A549 (cell line): ENCODE results near the gene SLC35A2. TPM values are rescaled to one million over a fixed set of nuclear protein-coding genes. Genes with fewer than 3 reads are reported as not detected.

ENCODE experiments used
- ATAC-seq, 2 experiments: fragments of 200-7000 bp in 1 of 2; fragments of >200 bp in 1 of 2; cut with Nextera tagmentation in 1 of 2; cut with Tn5 transposase in 1 of 2; 3 replicates each; pipeline versions ENCODE4 v1.8.0 to v1.9.1; 2018 to 2020; ENCODE audit warnings: mild to moderate bottlenecking in 1 of 2, moderate library complexity in 1 of 2
- CTCF ChIA-PET: fragments of 300-600 bp; sonication (Branson Sonifier 250); formaldehyde crosslinking; extraction: SDS; loops from one replicate; lab custom pipeline; 2021; ENCODE audit warnings: antibody characterized with exemption, inconsistent platforms; lab: Yijun Ruan, JAX
- POLR2A ChIA-PET: fragments of 350-600 bp; formaldehyde crosslinking; extraction: SDS; loops from one replicate; lab custom pipeline; 2021; ENCODE audit warnings: antibody characterized with exemption, inconsistent platforms; lab: Yijun Ruan, JAX
- DNase-seq, 2 experiments: peaks; one replicate each; pipeline versions ENCODE4 v3.0.0 to v3.0.0-alpha.2; 2011 to 2016; ENCODE audit warnings: low read depth in 1 of 2, low spot score in 1 of 2
- FAIRE-seq: peaks from 2 replicates; lab custom pipeline; 2011; peaks lifted over from hg19 to GRCh38; lab: Jason Lieb, UNC
- H3K27ac ChIP-seq, 2 experiments: fragments of >200 bp; sonication (Bioruptor Twin); formaldehyde crosslinking; 3 replicates each; pipeline ENCODE4 v1.5.1; 2016 to 2017
- H3K4me1 ChIP-seq: fragments of >200 bp; sonication (Bioruptor Twin); formaldehyde crosslinking; 3 replicates; pipeline ENCODE4 v1.6.1; 2016
- H3K4me2 ChIP-seq: fragments of >200 bp; sonication (Bioruptor Twin); formaldehyde crosslinking; 3 replicates; pipeline ENCODE4 v1.6.1; 2016
- H3K4me3 ChIP-seq: fragments of >200 bp; sonication (Bioruptor Twin); formaldehyde crosslinking; 3 replicates; pipeline ENCODE4 v1.5.1; 2016
- H3K9me3 ChIP-seq: fragments of >200 bp; sonication (Bioruptor Twin); formaldehyde crosslinking; 3 replicates; pipeline ENCODE4 v1.6.1; 2016
- BHLHE40 ChIP-seq: IDR thresholded peaks from 2 replicates; pipeline ENCODE4 v1.6.1; 2012; ENCODE audit warnings: low read depth, low read length, inconsistent platforms
- CBX8 ChIP-seq: fragments of 200-600 bp; sonication (generic); IDR thresholded peaks from 2 replicates; pipeline ENCODE4 v1.6.1; 2016
- CHD2 ChIP-seq: fragments of 150-350 bp; IDR thresholded peaks from 2 replicates; pipeline ENCODE4 v1.6.1; 2014; ENCODE audit warnings: low read length; ENCODE audit not compliant: partially characterized antibody
- EHF ChIP-seq: fragments of 250-450 bp; sonication (Bioruptor Pico); IDR thresholded peaks from 2 replicates; pipeline ENCODE4 v1.5.0; 2020; ENCODE audit warnings: mild to moderate bottlenecking
- EHMT2 ChIP-seq: fragments of 200-600 bp; sonication (generic); IDR thresholded peaks from 2 replicates; pipeline ENCODE4 v1.6.1; 2016; ENCODE audit warnings: antibody characterized with exemption, low read depth, mild to moderate bottlenecking, moderate library complexity
- EP300 ChIP-seq, 2 experiments: fragments of >200 bp; sonication (Bioruptor Twin); formaldehyde crosslinking; IDR thresholded peaks; 2 replicates in 1 of 2; 3 replicates in 1 of 2; pipeline ENCODE4 v1.6.1; 2016 to 2017
- ESRRA ChIP-seq: fragments of 150-350 bp; IDR thresholded peaks from 2 replicates; pipeline ENCODE4 v1.6.1; 2014; ENCODE audit warnings: mild to moderate bottlenecking, low read length, borderline replicate concordance
- FOSB ChIP-seq: fragments of 250-450 bp; sonication (Bioruptor Pico); IDR thresholded peaks from 2 replicates; pipeline ENCODE4 v1.5.0; 2020; ENCODE audit warnings: mild to moderate bottlenecking, moderate library complexity
- GATA3 ChIP-seq: IDR thresholded peaks from 2 replicates; pipeline ENCODE4 v1.6.1; 2012; ENCODE audit warnings: borderline replicate concordance
- HOXA7 ChIP-seq: fragments of 250-450 bp; sonication (Bioruptor Pico); IDR thresholded peaks from 2 replicates; pipeline ENCODE4 v1.5.0; 2020; ENCODE audit warnings: mild to moderate bottlenecking, moderate library complexity
- HOXB5 ChIP-seq: fragments of 250-450 bp; sonication (Bioruptor Pico); IDR thresholded peaks from 2 replicates; pipeline ENCODE4 v1.5.0; 2020; ENCODE audit warnings: mild to moderate bottlenecking, moderate library complexity
- JUN ChIP-seq, 2 experiments: fragments of >200 bp; sonication (Bioruptor Twin); formaldehyde crosslinking; IDR thresholded peaks; 2 replicates in 1 of 2; 3 replicates in 1 of 2; pipeline ENCODE4 v1.6.1; 2016 to 2017
- MAFK ChIP-seq: fragments of 450-650 bp; IDR thresholded peaks from 2 replicates; pipeline ENCODE4 v1.6.1; 2014; ENCODE audit not compliant: partially characterized antibody
- MAZ ChIP-seq: fragments of 150-350 bp; IDR thresholded peaks from 2 replicates; pipeline ENCODE4 v1.6.1; 2014; ENCODE audit warnings: antibody characterized with exemption, low read depth, low read length, borderline replicate concordance
- MYC ChIP-seq: IDR thresholded peaks from 2 replicates; pipeline ENCODE4 v1.6.1; 2012; ENCODE audit warnings: mild to moderate bottlenecking, inconsistent platforms, low read length, improper control_type of control experiment, borderline replicate concordance
- NPAS2 ChIP-seq: fragments of 250-450 bp; sonication (Bioruptor Pico); IDR thresholded peaks from 2 replicates; pipeline ENCODE4 v1.8.0; 2022; ENCODE audit warnings: mild to moderate bottlenecking, moderate library complexity, borderline replicate concordance
- POLR2A ChIP-seq: IDR thresholded peaks from 2 replicates; pipeline ENCODE4 v1.6.1; 2012; ENCODE audit warnings: mild to moderate bottlenecking, low read length
- RCOR1 ChIP-seq: fragments of 150-350 bp; IDR thresholded peaks from 2 replicates; pipeline ENCODE4 v1.6.1; 2014; ENCODE audit warnings: antibody characterized with exemption, low read length, low read depth
- RNF2 ChIP-seq: fragments of 200-600 bp; sonication (generic); IDR thresholded peaks from 2 replicates; pipeline ENCODE4 v1.6.1; 2016; ENCODE audit warnings: low read depth, mild to moderate bottlenecking, antibody characterized with exemption, moderate library complexity, borderline replicate concordance
- SMC3 ChIP-seq: fragments of >200 bp; sonication (Bioruptor Twin); formaldehyde crosslinking; IDR thresholded peaks from 3 replicates; pipeline ENCODE4 v1.6.1; 2018; ENCODE audit warnings: inconsistent platforms
- TFCP2L1 ChIP-seq: fragments of 250-450 bp; sonication (Bioruptor Pico); IDR thresholded peaks from 2 replicates; pipeline ENCODE4 v1.5.0; 2021; ENCODE audit warnings: mild to moderate bottlenecking
- ZC3H11A ChIP-seq: fragments of 450-650 bp; IDR thresholded peaks from 2 replicates; pipeline ENCODE4 v1.6.1; 2014; ENCODE audit warnings: antibody characterized with exemption, mild to moderate bottlenecking
- ZNF302 ChIP-seq: fragments of 250-450 bp; sonication (Bioruptor Pico); IDR thresholded peaks from 2 replicates; pipeline ENCODE4 v1.9.0; 2021; ENCODE audit warnings: inconsistent platforms, mild to moderate bottlenecking, moderate library complexity
- WGBS: methylation state at CpG from one replicate; pipeline ENCODE4 v1.1.6; 2017; ENCODE audit errors: missing lambda C conversion rate; 5-methylcytosine and 5-hydroxymethylcytosine counted together
- polyA plus RNA-seq, 4 experiments: library from polyadenylated mRNA; depleted of rRNA in 3 of 4; stranded (reverse); fragments of >200 nt; fragmentation: RNase III in 1 of 4; extraction: RNeasy Plus Mini Kit Qiagen cat#74134 plus additional on column Dnase treatment in 1 of 4; gene quantifications; 2 replicates in 3 of 4; 3 replicates in 1 of 4; pipeline ENCODE4 v1.2.3, GENCODE V29; 2011 to 2017
- TF ChIP-seq, protein P1 (sequence below): IDR thresholded peaks from 2 replicates; pipeline ENCODE4 v1.6.1; 2012
- TF ChIP-seq, protein P2 (sequence below): fragments of >200 bp; sonication (Bioruptor Twin); formaldehyde crosslinking; IDR thresholded peaks from 2 replicates; pipeline ENCODE4 v1.6.1; 2016
- TF ChIP-seq, protein P3 (sequence below): fragments of 250-450 bp; sonication (Bioruptor Pico); IDR thresholded peaks from 2 replicates; pipeline ENCODE4 v1.5.0; 2021; ENCODE audit warnings: mild to moderate bottlenecking, moderate library complexity, borderline replicate concordance
- TF ChIP-seq, protein P4 (sequence below): fragments of >200 bp; sonication (Bioruptor Twin); formaldehyde crosslinking; IDR thresholded peaks from 3 replicates; pipeline ENCODE4 v1.5.1; 2016
- TF ChIP-seq, protein P5 (sequence below): fragments of 150-350 bp; IDR thresholded peaks from 2 replicates; pipeline ENCODE4 v1.6.1; 2014; ENCODE audit warnings: low read depth, mild to moderate bottlenecking, low read length

SLC35A2 gene
- polyA plus RNA-seq, 2 of the 4 experiments (the other 2 are of a cell fraction), result 39.4 to 50.2 TPM

DNA sequence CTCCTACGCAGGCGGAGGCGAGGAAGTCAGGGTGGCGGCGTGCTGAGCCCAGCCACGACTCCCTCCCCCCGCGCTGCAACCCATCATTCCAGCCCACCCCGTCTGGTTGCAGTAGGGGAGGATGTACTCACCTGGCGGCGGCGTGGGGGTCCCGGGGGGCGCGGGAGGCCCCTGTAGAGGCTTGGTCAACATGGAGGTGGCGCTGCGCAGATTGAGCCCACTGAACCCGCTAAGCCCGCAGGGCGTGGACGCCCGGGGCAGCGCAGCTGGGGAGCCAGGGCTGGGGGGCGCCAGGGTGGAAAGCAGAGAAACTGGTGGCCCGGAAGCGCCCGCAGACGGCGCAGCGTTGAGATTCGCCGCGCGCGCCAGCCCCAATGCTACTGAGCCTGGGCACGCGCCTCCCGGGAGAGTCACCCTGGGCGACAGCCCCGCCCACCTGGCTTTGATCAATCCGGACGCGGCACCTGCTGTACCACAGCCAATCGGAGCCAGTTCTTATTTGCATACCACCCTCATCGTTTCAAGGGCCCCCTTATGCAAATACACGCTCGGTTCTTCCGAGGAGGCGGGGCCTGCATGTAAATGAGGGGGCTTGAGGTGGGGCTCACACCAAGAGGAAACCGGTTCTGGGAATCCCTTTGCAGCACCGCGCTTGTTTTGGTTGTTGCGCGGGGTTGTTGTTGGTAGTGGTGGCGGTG lies 7.3 kb upstream of the SLC35A2 start, which contains the start of gene PIM2 (continued):
- TF ChIP-seq CHD2 (no peak), BHLHE40 (no peak), SMC3 (no peak), MAFK (no peak), RCOR1 (no peak), NPAS2 (CRISPR knock-in tag) (no peak), EHMT2 (no peak), HOXA7 (CRISPR knock-in tag) (no peak)
- TF ChIP-seq, protein P1, sequence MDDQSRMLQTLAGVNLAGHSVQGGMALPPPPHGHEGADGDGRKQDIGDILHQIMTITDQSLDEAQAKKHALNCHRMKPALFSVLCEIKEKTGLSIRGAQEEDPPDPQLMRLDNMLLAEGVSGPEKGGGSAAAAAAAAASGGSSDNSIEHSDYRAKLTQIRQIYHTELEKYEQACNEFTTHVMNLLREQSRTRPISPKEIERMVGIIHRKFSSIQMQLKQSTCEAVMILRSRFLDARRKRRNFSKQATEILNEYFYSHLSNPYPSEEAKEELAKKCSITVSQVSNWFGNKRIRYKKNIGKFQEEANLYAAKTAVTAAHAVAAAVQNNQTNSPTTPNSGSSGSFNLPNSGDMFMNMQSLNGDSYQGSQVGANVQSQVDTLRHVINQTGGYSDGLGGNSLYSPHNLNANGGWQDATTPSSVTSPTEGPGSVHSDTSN, result no peak

DNA sequence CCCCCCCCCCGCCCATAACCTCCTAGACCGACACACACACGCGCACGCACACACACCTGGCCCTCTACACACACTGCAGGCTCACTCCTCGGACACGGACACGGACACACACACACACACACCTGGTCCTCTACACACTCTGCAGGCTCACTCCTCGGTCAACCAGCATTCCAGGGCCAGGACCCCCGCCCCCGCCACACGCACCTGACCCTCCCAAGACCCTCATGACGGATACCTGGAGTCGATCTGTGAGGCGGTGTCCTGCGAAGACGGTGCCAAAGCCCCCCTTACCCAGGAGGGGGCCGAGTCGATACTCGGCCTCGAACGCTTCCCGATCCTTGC lies 6.8 kb upstream of the SLC35A2 start:
- peak in 1 of 2 experiments; percentile 19; a peak in 5 of 6 replicates for ATAC-seq
- POLR2A ChIA-PET, result no interaction called here

DNA sequence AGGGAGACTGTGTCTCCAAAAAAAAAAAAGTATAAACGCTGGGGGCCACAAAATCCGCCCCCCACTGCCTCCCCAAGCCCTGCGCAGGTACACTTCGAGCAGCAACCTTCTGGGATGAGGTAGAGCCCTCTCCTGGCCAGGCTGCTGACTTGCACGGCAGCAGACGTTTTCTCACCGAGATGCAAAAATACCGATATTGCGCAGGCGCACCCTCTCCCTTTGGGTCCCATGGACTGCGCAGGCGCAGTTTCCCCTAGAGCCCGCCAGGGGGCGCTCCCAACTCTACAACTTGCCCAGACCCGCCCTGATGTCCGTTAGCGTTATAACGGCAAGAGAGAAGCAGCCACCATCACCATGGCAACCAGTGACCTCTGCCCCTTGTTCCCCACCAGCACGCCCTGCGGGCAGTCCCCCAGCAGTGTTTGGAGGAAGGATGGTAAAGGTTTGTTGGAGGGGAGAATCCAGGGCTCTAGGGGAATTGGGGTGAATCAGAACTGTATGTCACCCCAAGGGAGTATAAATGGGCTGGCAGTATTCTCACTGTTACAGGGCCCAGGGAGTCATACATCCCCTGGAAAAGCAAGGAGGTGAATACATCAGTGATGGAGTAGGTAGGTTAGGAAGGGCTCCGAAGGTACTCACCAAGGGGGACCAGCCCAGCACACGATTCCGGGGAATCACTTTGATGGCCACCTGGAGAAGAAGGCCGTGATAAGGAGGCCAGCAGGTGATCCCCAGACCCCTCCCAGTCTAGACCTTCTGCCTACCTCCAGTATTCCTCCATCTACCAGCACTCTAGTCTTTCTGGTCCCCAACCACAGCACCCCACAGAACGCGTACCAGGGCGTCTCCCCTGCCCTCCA lies 5.9 kb upstream of the SLC35A2 start:
- 40% methylated on average over 17 of the region's 27 CpGs for WGBS
- DNase-seq, result peak; percentile 79 to 92
- Histone ChIP-seq H3K27ac (peak overlapping the region; percentile 92 to 95; a peak in 4 of 6 replicates), H3K4me3 (peak overlapping the region; percentile 87), H3K4me1 (peaks cover 18% of the 10 kb centered on the region), H3K4me2 (peak overlapping the region; percentile 99), H3K9me3 (no peaks in the 10 kb centered on the region)
- ATAC-seq, result peak; percentile 57 to 78
- peak; percentile 93 for FAIRE-seq
- ChIA-PET CTCF (interaction anchor here (0.6 to 2.2 kb wide), 4 partner anchors 18 to 219 kb away, joined by 3 to 14 read pairs (median 3); no protein-coding TSS in a partner anchor), POLR2A (no interaction called here)
- TF ChIP-seq CBX8 (no peak), ZNF302 (CRISPR knock-in tag) (no peak), GATA3 (no peak), EP300 (IDR thresholded peaks at IDR 0.05) (no peak), ZC3H11A (no peak), BHLHE40 (no peak), FOSB (CRISPR knock-in tag) (no peak), ESRRA (no peak), MYC (no peak), EHF (CRISPR knock-in tag) (no peak), HOXA7 (CRISPR knock-in tag) (no peak), JUN (IDR thresholded peaks at IDR 0.05) (no peak), HOXB5 (CRISPR knock-in tag) (no peak), TFCP2L1 (CRISPR knock-in tag) (no peak)
- TF ChIP-seq, protein P2, sequence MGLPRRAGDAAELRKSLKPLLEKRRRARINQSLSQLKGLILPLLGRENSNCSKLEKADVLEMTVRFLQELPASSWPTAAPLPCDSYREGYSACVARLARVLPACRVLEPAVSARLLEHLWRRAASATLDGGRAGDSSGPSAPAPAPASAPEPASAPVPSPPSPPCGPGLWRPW, result no peak
- TF ChIP-seq, protein P3, sequence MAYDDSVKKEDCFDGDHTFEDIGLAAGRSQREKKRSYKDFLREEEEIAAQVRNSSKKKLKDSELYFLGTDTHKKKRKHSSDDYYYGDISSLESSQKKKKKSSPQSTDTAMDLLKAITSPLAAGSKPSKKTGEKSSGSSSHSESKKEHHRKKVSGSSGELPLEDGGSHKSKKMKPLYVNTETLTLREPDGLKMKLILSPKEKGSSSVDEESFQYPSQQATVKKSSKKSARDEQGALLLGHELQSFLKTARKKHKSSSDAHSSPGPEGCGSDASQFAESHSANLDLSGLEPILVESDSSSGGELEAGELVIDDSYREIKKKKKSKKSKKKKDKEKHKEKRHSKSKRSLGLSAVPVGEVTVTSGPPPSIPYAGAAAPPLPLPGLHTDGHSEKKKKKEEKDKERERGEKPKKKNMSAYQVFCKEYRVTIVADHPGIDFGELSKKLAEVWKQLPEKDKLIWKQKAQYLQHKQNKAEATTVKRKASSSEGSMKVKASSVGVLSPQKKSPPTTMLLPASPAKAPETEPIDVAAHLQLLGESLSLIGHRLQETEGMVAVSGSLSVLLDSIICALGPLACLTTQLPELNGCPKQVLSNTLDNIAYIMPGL, result no peak
- TF ChIP-seq, protein P4, sequence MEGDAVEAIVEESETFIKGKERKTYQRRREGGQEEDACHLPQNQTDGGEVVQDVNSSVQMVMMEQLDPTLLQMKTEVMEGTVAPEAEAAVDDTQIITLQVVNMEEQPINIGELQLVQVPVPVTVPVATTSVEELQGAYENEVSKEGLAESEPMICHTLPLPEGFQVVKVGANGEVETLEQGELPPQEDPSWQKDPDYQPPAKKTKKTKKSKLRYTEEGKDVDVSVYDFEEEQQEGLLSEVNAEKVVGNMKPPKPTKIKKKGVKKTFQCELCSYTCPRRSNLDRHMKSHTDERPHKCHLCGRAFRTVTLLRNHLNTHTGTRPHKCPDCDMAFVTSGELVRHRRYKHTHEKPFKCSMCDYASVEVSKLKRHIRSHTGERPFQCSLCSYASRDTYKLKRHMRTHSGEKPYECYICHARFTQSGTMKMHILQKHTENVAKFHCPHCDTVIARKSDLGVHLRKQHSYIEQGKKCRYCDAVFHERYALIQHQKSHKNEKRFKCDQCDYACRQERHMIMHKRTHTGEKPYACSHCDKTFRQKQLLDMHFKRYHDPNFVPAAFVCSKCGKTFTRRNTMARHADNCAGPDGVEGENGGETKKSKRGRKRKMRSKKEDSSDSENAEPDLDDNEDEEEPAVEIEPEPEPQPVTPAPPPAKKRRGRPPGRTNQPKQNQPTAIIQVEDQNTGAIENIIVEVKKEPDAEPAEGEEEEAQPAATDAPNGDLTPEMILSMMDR, result peak; percentile 92

More for the DNA sequence above, 6.8 kb upstream of the SLC35A2 start:
- H3K4me2 ChIP-seq, result peak overlapping the region; percentile 99
- TF ChIP-seq RNF2 (no peak), POLR2A (no peak), MAZ (no peak)
- TF ChIP-seq, protein P5, sequence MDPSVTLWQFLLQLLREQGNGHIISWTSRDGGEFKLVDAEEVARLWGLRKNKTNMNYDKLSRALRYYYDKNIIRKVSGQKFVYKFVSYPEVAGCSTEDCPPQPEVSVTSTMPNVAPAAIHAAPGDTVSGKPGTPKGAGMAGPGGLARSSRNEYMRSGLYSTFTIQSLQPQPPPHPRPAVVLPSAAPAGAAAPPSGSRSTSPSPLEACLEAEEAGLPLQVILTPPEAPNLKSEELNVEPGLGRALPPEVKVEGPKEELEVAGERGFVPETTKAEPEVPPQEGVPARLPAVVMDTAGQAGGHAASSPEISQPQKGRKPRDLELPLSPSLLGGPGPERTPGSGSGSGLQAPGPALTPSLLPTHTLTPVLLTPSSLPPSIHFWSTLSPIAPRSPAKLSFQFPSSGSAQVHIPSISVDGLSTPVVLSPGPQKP, result no peak
- TF ChIP-seq, all 56 proteins: peak for 0
- WGBS, result no CpG with 5 or more reads among the region's 23 CpGs
- Histone ChIP-seq H3K4me3 (peak overlapping the region; percentile 87), H3K4me1 (peaks cover 13% of the 10 kb centered on the region), H3K9me3 (no peaks in the 10 kb centered on the region), H3K27ac (peak overlapping the region; percentile 92 to 95)
- no peak for FAIRE-seq
- CTCF ChIA-PET, result no interaction called here
- no peak for DNase-seq
